H1 (cell line): Measurements from ENCODE around the gene NUP188. TPM values are rescaled to one million over a fixed set of nuclear protein-coding genes. Genes with fewer than 3 reads are reported as not detected.

Experiments
- ATF3 ChIP-seq: IDR thresholded peaks from 2 replicates; pipeline ENCODE4 v1.6.1; 2011; ENCODE audit warnings: low read depth, mild to moderate bottlenecking, low read length; ENCODE audit not compliant: insufficient read depth
- BACH1 ChIP-seq: IDR thresholded peaks from 2 replicates; pipeline ENCODE4 v1.6.1; 2012; ENCODE audit warnings: low read length, improper control_type of control experiment
- CREB1 ChIP-seq: IDR thresholded peaks from 2 replicates; pipeline ENCODE4 v1.6.1; 2012; ENCODE audit warnings: inconsistent platforms
- NRF1 ChIP-seq: IDR thresholded peaks from 2 replicates; pipeline ENCODE4 v1.6.1; 2011; ENCODE audit warnings: mild to moderate bottlenecking, low read depth, low read length, improper control_type of control experiment
- SIN3A ChIP-seq, 2 experiments: IDR thresholded peaks in 1 of 2; conservative IDR thresholded peaks in 1 of 2; 2 replicates each; pipeline ENCODE4 v1.6.1; 2011 to 2012; ENCODE audit warnings: low read length in 2 of 2, improper control_type of control experiment in 1 of 2, low read depth in 1 of 2, mild to moderate bottlenecking in 1 of 2
- USF2 ChIP-seq: IDR thresholded peaks from 2 replicates; pipeline ENCODE4 v1.6.1; 2011; ENCODE audit warnings: low read length, improper control_type of control experiment
- polyA plus RNA-seq, 7 experiments: library from polyadenylated mRNA; depleted of rRNA in 3 of 7; stranded (reverse) in 5 of 7; unstranded in 2 of 7; fragments of >200 nt in 5 of 7; fragments of 200-250 nt in 2 of 7; gene quantifications; 1 replicate in 5 of 7; 2 replicates in 1 of 7; 4 replicates in 1 of 7; pipeline versions ENCODE4 v1.2.1 to v1.2.3, GENCODE V29; 2011 to 2013; ENCODE audit warnings: missing spikeins in 2 of 7, mixed read lengths in 2 of 7
- total RNA-seq: library from RNA; stranded (reverse); fragmentation: NEBNext Ultra II Directional; extraction: Animal tissue kit (Norgen Biotek cat#: 25700); gene quantifications from 2 replicates; pipeline ENCODE4 v1.2.1, GENCODE V29; 2021
- TF ChIP-seq, protein P1 (sequence below): IDR thresholded peaks from 2 replicates; pipeline ENCODE4 v1.6.1; 2012; ENCODE audit warnings: inconsistent platforms

Gene NUP188
- total and polyA plus RNA-seq, 2 of the 8 experiments (the other 6 are each of a cell fraction or from before 2014, with no cell fraction given) = 90.1 to 111 TPM

GRCh38 chr9:128945798-128946501, 1.5 kb upstream of the NUP188 start (continued):
- TF ChIP-seq USF2 = no peak
- no peak for TF ChIP-seq SIN3A (conservative IDR thresholded peaks at IDR 0.05 in 1 of 2, IDR thresholded peaks at IDR 0.05 in 1 of 2; ENCODE audit: low read depth in 1 of 2, low read length in 2 of 2)
- no peak for TF ChIP-seq ATF3
- TF ChIP-seq, protein P1, sequence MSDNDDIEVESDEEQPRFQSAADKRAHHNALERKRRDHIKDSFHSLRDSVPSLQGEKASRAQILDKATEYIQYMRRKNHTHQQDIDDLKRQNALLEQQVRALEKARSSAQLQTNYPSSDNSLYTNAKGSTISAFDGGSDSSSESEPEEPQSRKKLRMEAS = no peak
- TF ChIP-seq NRF1 = no peak
- no peak for TF ChIP-seq BACH1
- no peak for TF ChIP-seq CREB1
